Measurements from ENCODE around the gene C5orf46. TPM values are rescaled to one million over a fixed set of nuclear protein-coding genes. Genes with fewer than 3 reads are reported as not detected.

The C5orf46 gene
- total RNA-seq, 1 donor from 2014 or later: 22.6 TPM

GRCh38 chr5:147912011-147912410, 5.7 kb upstream of the C5orf46 start:
- Histone ChIP-seq H3K4me3 (ENCODE audit: insufficient read depth, low read depth, low read length) (no peak overlapping the region), H3K9ac (ENCODE audit: low read length) (no peak overlapping the region), H3K27me3 (ENCODE audit: insufficient read depth, low read length) (no peaks in the 10 kb centered on the region), H4K20me1 (ENCODE audit: insufficient read depth, low read length) (no peaks in the 10 kb centered on the region), H2AFZ (ENCODE audit: low read depth, low read length) (no peak overlapping the region), H3K27ac (ENCODE audit: low read depth, low read length) (no peak overlapping the region), H3K79me2 (ENCODE audit: insufficient read depth, low read length) (no peaks in the 10 kb centered on the region), H3K4me2 (ENCODE audit: low read length) (no peak overlapping the region), H3K4me1 (ENCODE audit: insufficient read depth, low read length) (no peaks in the 10 kb centered on the region), H3K9me3 (ENCODE audit: insufficient read depth, low read depth, low read length) (no peaks in the 10 kb centered on the region), H3K36me3 (ENCODE audit: insufficient read depth, low read length) (no peaks in the 10 kb centered on the region)
- Mint-ChIP-seq H3K27ac (ENCODE audit: unreplicated experiment) (no peak overlapping the region), H3K27me3 (ENCODE audit: low read depth, unreplicated experiment) (no peaks in the 10 kb centered on the region), H3K4me3 (ENCODE audit: unreplicated experiment) (no peak overlapping the region), H3K4me1 (ENCODE audit: low read depth, unreplicated experiment) (peaks cover 3% of the 10 kb centered on the region), H3K9me3 (ENCODE audit: unreplicated experiment) (no peaks in the 10 kb centered on the region), H3K36me3 (ENCODE audit: low read depth, unreplicated experiment) (no peaks in the 10 kb centered on the region)
- TF ChIP-seq, protein P1, sequence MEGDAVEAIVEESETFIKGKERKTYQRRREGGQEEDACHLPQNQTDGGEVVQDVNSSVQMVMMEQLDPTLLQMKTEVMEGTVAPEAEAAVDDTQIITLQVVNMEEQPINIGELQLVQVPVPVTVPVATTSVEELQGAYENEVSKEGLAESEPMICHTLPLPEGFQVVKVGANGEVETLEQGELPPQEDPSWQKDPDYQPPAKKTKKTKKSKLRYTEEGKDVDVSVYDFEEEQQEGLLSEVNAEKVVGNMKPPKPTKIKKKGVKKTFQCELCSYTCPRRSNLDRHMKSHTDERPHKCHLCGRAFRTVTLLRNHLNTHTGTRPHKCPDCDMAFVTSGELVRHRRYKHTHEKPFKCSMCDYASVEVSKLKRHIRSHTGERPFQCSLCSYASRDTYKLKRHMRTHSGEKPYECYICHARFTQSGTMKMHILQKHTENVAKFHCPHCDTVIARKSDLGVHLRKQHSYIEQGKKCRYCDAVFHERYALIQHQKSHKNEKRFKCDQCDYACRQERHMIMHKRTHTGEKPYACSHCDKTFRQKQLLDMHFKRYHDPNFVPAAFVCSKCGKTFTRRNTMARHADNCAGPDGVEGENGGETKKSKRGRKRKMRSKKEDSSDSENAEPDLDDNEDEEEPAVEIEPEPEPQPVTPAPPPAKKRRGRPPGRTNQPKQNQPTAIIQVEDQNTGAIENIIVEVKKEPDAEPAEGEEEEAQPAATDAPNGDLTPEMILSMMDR (IDR thresholded peaks at IDR 0.05; ENCODE audit: insufficient read depth, low read depth, low read length): no peak
- no peak for TF ChIP-seq EZH2 (IDR thresholded peaks at IDR 0.05; ENCODE audit: insufficient read depth, low read length)
- FAIRE-seq: no peak
- no peak for DNase-seq (ENCODE audit: low read depth)

DNA sequence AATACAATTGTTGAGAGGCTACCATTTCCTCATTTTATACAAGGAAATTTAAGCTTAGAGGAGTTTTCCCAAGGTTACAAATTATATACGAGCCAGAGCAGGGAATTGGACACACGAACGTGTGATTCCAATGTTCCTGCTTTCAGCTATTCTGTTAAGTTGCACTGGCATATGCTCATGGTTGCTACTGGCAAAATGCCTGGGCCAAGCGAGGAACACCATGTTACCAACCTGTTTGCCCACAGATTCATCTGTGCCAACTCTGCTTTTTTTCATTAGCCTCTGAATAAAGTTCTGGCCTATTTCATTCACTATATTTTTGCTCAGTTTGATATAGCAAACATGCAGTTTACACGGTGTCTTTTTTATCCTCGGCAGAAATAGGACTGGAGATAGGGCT, 5.1 kb upstream of the C5orf46 start:
- Mint-ChIP-seq H3K4me3 (ENCODE audit: unreplicated experiment) (no peak overlapping the region), H3K27ac (ENCODE audit: unreplicated experiment) (no peak overlapping the region), H3K9me3 (ENCODE audit: unreplicated experiment) (no peaks in the 10 kb centered on the region), H3K4me1 (ENCODE audit: low read depth, unreplicated experiment) (peaks cover 5% of the 10 kb centered on the region), H3K36me3 (ENCODE audit: low read depth, unreplicated experiment) (peaks cover 2% of the 10 kb centered on the region), H3K27me3 (ENCODE audit: low read depth, unreplicated experiment) (no peaks in the 10 kb centered on the region)
- FAIRE-seq: no peak
- Histone ChIP-seq H4K20me1 (ENCODE audit: insufficient read depth, low read length) (no peaks in the 10 kb centered on the region), H2AFZ (ENCODE audit: low read depth, low read length) (no peak overlapping the region), H3K9me3 (ENCODE audit: insufficient read depth, low read depth, low read length) (no peaks in the 10 kb centered on the region), H3K27me3 (ENCODE audit: insufficient read depth, low read length) (no peaks in the 10 kb centered on the region), H3K4me2 (ENCODE audit: low read length) (no peak overlapping the region), H3K27ac (ENCODE audit: low read depth, low read length) (no peak overlapping the region), H3K9ac (ENCODE audit: low read length) (no peak overlapping the region), H3K4me3 (ENCODE audit: insufficient read depth, low read depth, low read length) (no peak overlapping the region), H3K36me3 (ENCODE audit: insufficient read depth, low read length) (no peaks in the 10 kb centered on the region), H3K4me1 (ENCODE audit: insufficient read depth, low read length) (peaks cover 4% of the 10 kb centered on the region), H3K79me2 (ENCODE audit: insufficient read depth, low read length) (no peaks in the 10 kb centered on the region)
- DNase-seq (ENCODE audit: low read depth): no peak
- TF ChIP-seq, protein P1 (IDR thresholded peaks at IDR 0.05; ENCODE audit: insufficient read depth, low read depth, low read length): no peak
- TF ChIP-seq EZH2 (IDR thresholded peaks at IDR 0.05; ENCODE audit: insufficient read depth, low read length): no peak

DNA sequence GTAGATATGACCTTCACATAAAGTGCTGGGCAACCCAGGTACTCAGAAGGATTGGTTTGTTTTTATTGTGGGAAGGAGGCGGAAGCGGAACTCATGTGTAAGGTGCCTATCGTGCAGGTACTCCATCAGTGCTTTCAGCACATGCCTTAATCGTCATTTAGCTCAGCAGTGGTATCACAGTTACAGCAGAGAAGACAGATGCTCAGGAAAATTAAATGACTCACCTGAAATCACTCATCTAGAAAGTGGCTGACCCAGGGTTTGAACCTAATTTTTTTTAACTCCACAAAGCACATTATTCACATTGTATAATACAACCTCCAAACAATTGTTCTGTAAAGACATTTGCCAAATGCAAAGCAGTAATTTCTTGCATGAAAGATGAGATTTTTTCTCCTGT, 2.2 kb downstream of the C5orf46 start:
- Mint-ChIP-seq H3K36me3 (ENCODE audit: low read depth, unreplicated experiment) (peaks cover 6% of the 10 kb centered on the region), H3K27ac (ENCODE audit: unreplicated experiment) (peak overlapping the region; percentile 10), H3K9me3 (ENCODE audit: unreplicated experiment) (peaks cover 4% of the 10 kb centered on the region), H3K27me3 (ENCODE audit: low read depth, unreplicated experiment) (no peaks in the 10 kb centered on the region), H3K4me3 (ENCODE audit: unreplicated experiment) (peak overlapping the region; percentile 62), H3K4me1 (ENCODE audit: low read depth, unreplicated experiment) (peaks cover 38% of the 10 kb centered on the region)
- FAIRE-seq: no peak
- Histone ChIP-seq H2AFZ (ENCODE audit: low read depth, low read length) (no peak overlapping the region), H3K9me3 (ENCODE audit: insufficient read depth, low read depth, low read length) (no peaks in the 10 kb centered on the region), H3K4me3 (ENCODE audit: insufficient read depth, low read depth, low read length) (peak overlapping the region; percentile 38), H3K79me2 (ENCODE audit: insufficient read depth, low read length) (peaks cover 7% of the 10 kb centered on the region), H4K20me1 (ENCODE audit: insufficient read depth, low read length) (no peaks in the 10 kb centered on the region), H3K36me3 (ENCODE audit: insufficient read depth, low read length) (peaks cover 3% of the 10 kb centered on the region), H3K4me2 (ENCODE audit: low read length) (peak overlapping the region; percentile 69), H3K4me1 (ENCODE audit: insufficient read depth, low read length) (peaks cover 54% of the 10 kb centered on the region), H3K27me3 (ENCODE audit: insufficient read depth, low read length) (no peaks in the 10 kb centered on the region), H3K27ac (ENCODE audit: low read depth, low read length) (peak overlapping the region; percentile 32), H3K9ac (ENCODE audit: low read length) (peak overlapping the region; percentile 13)
- DNase-seq (ENCODE audit: low read depth): peak; percentile 54
- TF ChIP-seq, protein P1 (IDR thresholded peaks at IDR 0.05; ENCODE audit: insufficient read depth, low read depth, low read length): no peak
- TF ChIP-seq EZH2 (IDR thresholded peaks at IDR 0.05; ENCODE audit: insufficient read depth, low read length): no peak
